Stimulated activated CD8-positive, alpha-beta memory T cell treated with anti-CD3 and anti-CD28 coated beads, Interleukin-15, amount 100 ng/mL, for 1 hour (primary cell): ENCODE data around the gene CLCN2.

ENCODE experiments used
- DNase-seq: peaks from one replicate; pipeline ENCODE4 v3.0.0-alpha.2; 2020; ENCODE audit warnings: low read depth

The CLCN2 gene

GRCh38 chr3:184325269-184325668 lies 36.1 kb downstream of the CLCN2 start:
- DNase-seq = no peak

GRCh38 chr3:184323696-184324095 lies 37.7 kb downstream of the CLCN2 start:
- DNase-seq = no peak

GRCh38 chr3:184322731-184323487 lies 38.5 kb downstream of the CLCN2 start:
- no peak for DNase-seq

GRCh38 chr3:184321666-184322065 lies 39.7 kb downstream of the CLCN2 start:
- DNase-seq = no peak

- no peak for DNase-seq
Observed at GRCh38 chr3:184320104-184320445, 41.3 kb downstream of the CLCN2 start.

- no peak for DNase-seq
Observed at GRCh38 chr3:184317201-184317600, 44.2 kb downstream of the CLCN2 start.

GRCh38 chr3:184316792-184317191 lies 44.6 kb downstream of the CLCN2 start:
- DNase-seq = no peak

- no peak for DNase-seq
Observed at GRCh38 chr3:184315871-184316661, 45.3 kb downstream of the CLCN2 start.

GRCh38 chr3:184315543-184315867 lies 45.9 kb downstream of the CLCN2 start:
- no peak for DNase-seq

- no peak for DNase-seq
Observed at GRCh38 chr3:184314700-184315542, 46.5 kb downstream of the CLCN2 start.

- peak; percentile 79 for DNase-seq
Observed at GRCh38 chr3:184314363-184314699, 47.1 kb downstream of the CLCN2 start, which contains the start of gene EIF4G1. TSS of gene EIF4G1 (plus strand) at chr3:184314606. CDS start at chr3:184315797, 1,191 bp downstream.

GRCh38 chr3:184311633-184312032 lies 49.8 kb downstream of the CLCN2 start:
- DNase-seq = no peak

- DNase-seq = no peak
Observed at GRCh38 chr3:184308744-184309143, 52.7 kb downstream of the CLCN2 start.

- no peak for DNase-seq
Observed at GRCh38 chr3:184307915-184308314, 53.5 kb downstream of the CLCN2 start.

GRCh38 chr3:184306341-184306972 lies 54.9 kb downstream of the CLCN2 start:
- no peak for DNase-seq

- DNase-seq = no peak
Observed at GRCh38 chr3:184305577-184305976, 55.8 kb downstream of the CLCN2 start.

GRCh38 chr3:184300378-184300720 lies 61.1 kb downstream of the CLCN2 start:
- DNase-seq = no peak

GRCh38 chr3:184299488-184300377 lies 61.7 kb downstream of the CLCN2 start:
- DNase-seq = no peak

- peak; percentile 97 for DNase-seq
Observed at GRCh38 chr3:184298759-184299487, 62.5 kb downstream of the CLCN2 start, which contains the start of gene PSMD2. TSS of gene PSMD2 (plus strand) at chr3:184299241. CDS start at chr3:184299267, 26 bp downstream.

- no peak for DNase-seq
Observed at GRCh38 chr3:184296616-184297015, 64.8 kb downstream of the CLCN2 start.
